GM18502 (cell line): ENCODE data around the gene KANSL1L.
"Not testable (repeated sequence)": the region's sequence is repeated elsewhere in the genome, so short reads cannot be mapped to it uniquely, and the experiment has no call there.

Experiments
- ATAC-seq: cut with Tn5 transposase; IDR thresholded peaks from one replicate; pipeline ENCODE4 v1.9.1; 2021; ENCODE audit warnings: mild to moderate bottlenecking; ENCODE audit not compliant: unreplicated experiment, poor library complexity

Gene KANSL1L

GRCh38 chr2:210179351-210179990 lies 8.3 kb upstream of the KANSL1L start:
- ATAC-seq: no peak

GRCh38 chr2:210177769-210178168 lies 6.6 kb upstream of the KANSL1L start:
- ATAC-seq: no peak

DNA sequence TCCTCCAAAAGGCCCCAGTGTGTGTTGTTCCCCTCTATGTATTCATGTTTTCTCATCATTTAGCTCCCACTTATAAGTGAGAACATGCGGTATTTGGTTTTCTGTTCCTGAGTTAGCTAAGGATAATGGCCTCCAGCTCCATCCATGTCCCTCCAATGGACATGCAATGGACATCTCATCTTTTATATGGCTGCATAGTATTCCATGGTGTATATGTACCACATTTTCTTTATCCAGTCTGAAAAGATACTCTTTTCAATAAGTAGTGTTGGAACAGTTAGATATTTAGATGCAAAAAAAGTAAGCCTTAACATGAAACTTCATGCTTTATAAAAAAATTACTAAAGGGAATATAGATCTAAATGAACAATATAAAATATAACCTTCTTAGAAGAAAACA lies 5.9 kb upstream of the KANSL1L start:
- not testable (repeated sequence) for ATAC-seq

DNA sequence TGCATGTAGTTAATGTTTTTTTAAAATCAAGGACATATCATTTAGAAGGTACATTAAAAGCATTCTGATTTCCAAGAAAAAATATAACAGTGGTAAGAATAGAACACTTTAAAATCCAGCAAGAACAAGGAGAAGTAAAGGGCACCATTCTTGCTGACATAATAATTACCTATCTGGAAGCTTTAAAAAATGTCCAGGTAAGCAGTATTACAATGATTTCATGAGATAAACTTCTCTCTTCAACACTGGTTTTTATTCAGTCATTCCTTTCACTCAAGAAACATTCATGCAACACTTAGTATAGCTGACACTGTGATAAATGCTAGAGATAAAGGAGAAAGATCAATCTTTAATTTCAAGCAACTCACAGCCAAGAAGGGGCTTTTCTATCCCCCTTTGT lies 2.9 kb upstream of the KANSL1L start:
- no peak for ATAC-seq

- ATAC-seq: no peak
These were observed 988 bp upstream of the KANSL1L start for GRCh38 chr2:210172219-210172575.

GRCh38 chr2:210170446-210171303 lies 534 bp downstream of the KANSL1L start:
- ATAC-seq: peak; percentile 70

DNA sequence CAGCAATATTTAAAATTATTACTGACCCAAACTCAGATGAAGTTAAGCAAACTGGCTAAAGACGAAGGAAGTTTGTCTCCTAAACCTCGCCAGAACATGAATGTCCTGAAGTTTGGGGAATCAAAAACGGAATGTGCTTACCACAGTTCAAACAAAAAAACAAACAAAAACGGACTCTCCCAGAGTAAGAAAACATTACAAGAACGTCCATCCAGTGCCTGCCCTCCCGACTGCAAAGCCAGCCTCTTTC lies 1.1 kb downstream of the KANSL1L start:
- no peak for ATAC-seq

DNA sequence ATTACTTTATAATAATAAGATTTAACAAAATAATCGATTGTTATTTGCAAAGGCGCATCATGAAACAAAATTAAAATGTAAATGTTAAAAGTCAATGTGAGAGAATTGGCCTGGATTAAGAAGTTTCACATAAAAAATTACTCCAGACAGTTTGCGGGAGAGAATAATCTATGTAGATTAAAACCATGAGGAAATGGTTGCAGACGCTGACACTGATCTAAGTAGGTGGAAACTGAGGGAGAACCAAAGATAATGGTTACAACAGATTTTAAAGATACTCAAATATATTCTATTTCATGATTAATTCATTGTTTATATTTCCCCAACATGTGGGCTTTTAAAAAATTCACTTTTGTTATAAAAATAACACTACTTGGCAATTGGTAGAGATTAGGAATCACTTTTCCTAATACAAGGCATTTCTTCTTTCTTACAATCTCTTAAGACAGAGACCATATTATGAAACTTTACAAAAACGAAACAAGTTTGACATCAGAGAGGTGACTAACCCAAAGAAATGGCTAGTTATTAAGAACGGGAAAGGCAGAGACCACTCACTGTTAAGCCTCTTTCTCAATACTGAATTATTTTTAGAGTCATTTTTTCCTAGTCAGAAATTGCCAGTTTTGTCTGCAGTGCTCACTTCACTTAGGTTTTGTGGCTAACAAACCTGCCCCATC lies 1.6 kb downstream of the KANSL1L start:
- ATAC-seq: peak; percentile 41

GRCh38 chr2:210167227-210167626 lies 4.0 kb downstream of the KANSL1L start:
- ATAC-seq: no peak

DNA sequence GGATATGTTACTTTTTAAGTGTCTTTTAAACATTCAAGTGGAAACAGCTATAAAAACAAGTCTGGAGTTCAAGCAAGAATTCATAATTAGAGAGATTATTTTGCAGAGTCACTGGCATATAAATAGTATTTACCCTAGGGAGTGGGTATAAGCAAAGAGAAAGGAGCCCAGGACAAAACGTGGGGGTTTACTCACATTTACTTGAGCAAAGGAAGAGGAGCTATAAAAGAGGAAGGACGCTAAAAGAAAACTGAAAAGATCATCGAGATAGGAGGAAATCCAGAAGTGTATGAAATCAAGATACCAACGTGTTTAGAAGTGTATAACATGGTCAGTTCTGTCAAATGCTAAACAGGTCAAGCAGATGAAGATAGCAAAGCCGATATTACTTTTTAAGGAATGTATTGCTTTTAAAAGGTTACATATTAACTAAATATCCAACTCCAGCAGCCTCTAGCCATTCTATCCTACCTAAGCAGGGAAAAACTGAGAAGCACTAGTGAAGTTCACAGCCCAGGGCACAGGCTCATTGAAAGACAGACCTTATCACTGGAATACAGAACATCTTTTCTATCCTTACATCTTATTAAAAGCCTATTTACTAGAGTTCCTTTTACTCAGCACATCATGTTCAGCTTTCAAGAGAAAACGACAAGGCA lies 8.6 kb downstream of the KANSL1L start:
- ATAC-seq: peak; percentile 60

- ATAC-seq: no peak
These were observed 12.2 kb downstream of the KANSL1L start for GRCh38 chr2:210159059-210159458.

GRCh38 chr2:210158236-210158635 lies 13.0 kb downstream of the KANSL1L start:
- no peak for ATAC-seq

DNA sequence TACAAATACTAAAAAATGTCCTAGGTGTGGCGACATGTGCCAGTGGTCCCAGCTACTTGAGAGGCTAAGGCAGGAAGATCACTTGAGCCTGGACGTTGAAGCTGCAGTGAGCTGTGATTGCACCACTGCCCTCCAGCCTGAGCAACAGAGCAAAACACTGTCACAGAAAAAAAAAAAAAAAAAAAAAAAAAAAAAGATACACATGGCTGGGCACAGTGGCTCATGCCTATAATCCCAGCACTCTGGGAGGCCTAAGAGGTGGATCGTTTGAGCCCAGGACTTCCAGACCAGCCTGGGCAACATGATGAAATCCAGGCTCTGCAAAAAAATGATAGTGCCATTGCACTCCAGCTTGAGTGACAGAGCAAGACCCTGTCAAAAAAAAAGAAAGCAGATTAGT lies 13.7 kb downstream of the KANSL1L start:
- ATAC-seq: no peak

GRCh38 chr2:210147614-210148013 lies 23.6 kb downstream of the KANSL1L start:
- ATAC-seq: no peak

GRCh38 chr2:210132239-210132638 lies 39.0 kb downstream of the KANSL1L start:
- ATAC-seq: peak; percentile 50

GRCh38 chr2:210128961-210129360 lies 42.2 kb downstream of the KANSL1L start:
- ATAC-seq: no peak

DNA sequence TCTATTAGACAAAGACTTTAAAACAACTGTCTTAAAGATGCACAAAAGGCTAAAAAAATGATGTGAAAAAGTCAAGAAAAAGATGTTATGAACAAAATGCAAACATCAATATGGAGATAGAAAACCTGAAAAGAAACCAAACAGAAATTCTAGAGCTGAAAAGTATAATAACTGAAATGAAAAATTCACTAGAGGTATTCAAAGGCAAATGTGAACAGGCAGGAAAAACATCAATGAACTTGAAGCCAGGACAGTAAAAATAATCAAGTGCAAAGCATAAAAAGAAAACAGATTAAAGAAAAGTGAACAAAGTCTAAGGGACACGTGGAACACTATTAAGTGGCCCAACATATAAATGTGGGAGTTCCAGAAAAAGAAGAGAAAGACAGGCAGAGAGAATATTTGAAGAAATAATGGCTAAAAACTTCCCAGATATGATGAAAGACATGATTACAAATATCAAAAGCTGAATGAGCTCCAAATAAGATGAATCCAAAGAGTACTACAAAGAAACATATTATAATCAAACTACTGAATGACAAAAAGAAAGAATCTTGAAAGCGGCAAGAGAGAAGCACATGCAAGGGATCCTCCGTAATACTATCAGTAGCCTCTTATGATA lies 57.5 kb downstream of the KANSL1L start:
- no peak for ATAC-seq

- ATAC-seq: no peak
These were observed 58.3 kb downstream of the KANSL1L start for GRCh38 chr2:210112871-210113270.

DNA sequence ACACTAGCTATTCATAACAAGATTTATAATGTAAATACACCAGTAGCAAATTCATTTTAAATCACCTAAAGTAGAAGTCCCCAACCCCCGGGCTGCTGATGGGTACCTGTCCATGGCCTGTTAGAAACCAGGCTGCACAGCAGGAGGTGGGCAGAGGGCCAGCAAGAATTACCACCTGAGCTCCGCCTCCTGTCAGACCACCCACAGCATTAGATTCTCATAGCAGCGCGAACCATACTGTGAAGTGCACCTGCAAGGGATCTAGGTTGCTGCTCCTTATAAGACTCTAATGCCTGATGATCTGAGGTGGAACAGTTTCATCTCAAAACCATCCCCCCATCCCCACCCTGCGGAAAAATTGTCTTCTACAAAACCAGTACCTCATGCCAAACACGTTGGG lies 71.3 kb downstream of the KANSL1L start:
- ATAC-seq: no peak

GRCh38 chr2:210094787-210095186 lies 76.4 kb downstream of the KANSL1L start:
- no peak for ATAC-seq

- no peak for ATAC-seq
These were observed 78.4 kb downstream of the KANSL1L start for GRCh38 chr2:210092791-210093190.
